HG02642 (cell line): Measurements from ENCODE around the gene ADAMTSL3.
"Not testable (repeated sequence)": the region's sequence is repeated elsewhere in the genome, so short reads cannot be mapped to it uniquely, and the experiment has no call there.

Experiments
- ATAC-seq: cut with Tn5 transposase; IDR thresholded peaks from one replicate; pipeline ENCODE4 v1.9.1; 2021; ENCODE audit warnings: mild to moderate bottlenecking; ENCODE audit not compliant: unreplicated experiment, poor library complexity

The ADAMTSL3 gene

GRCh38 chr15:83999396-84000135, 345.6 kb downstream of the ADAMTSL3 start:
- no peak for ATAC-seq

- no peak for ATAC-seq
These were observed 347.1 kb downstream of the ADAMTSL3 start for GRCh38 chr15:84001037-84001436.

DNA sequence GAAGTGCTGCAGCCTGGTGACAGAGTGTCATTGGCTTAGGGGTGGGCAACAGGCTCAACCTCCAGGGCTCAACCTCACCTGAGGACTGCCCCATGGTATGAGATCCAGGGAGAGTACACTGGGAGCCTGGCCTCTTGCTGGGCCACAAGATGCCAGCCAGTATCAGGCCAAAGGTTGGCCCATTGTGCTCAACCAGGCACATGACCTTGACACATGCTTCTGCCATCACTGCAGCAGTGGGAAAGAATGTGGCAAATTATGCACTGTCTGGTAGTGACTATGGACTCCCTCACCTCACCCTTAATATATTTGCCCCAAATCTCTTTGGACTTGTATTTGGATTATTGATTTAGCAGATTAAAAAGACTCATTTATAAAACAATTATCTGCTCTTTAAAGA, 347.7 kb downstream of the ADAMTSL3 start:
- ATAC-seq: no peak

- ATAC-seq: no peak
These were observed 350.0 kb downstream of the ADAMTSL3 start for GRCh38 chr15:84003791-84004503.

GRCh38 chr15:84006421-84006820, 352.5 kb downstream of the ADAMTSL3 start:
- ATAC-seq: no peak

DNA sequence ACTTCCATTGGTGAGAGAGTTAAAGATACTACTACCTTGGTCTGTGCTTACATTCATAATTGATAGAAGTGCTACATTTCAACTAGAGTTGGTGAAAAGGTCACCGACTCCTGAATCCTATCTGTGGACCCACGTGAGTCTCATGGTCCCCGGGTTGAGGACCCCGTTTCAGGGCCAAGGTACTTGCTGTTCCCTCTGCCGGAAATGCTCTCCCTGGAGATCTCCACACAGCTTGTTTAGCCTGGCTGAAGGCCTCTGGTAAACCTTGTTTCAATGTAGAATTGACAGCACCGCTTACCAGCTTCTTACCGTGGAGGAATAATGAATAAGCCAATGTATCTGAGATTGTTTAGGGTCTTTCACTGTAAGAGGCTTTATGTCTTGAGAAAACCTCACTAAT, 355.7 kb downstream of the ADAMTSL3 start:
- ATAC-seq: no peak

DNA sequence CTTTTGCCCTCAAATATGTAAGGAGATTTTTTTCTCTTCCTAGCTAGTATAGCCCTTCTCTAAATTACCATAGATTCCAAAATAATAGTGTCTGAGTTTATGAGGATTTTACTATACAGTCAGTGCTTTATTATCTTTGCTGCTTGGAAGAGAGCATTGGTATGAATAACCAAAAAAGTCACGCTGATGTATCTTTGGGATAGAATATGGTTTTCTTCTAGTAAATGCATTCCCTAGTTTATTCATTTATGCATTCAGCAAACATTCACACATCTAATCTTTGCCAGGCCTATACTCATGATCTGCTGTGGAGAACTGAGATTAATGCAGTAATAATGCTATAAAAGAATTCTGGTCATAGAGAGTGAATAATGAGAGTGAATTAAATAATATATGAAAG, 356.3 kb downstream of the ADAMTSL3 start:
- ATAC-seq: no peak

DNA sequence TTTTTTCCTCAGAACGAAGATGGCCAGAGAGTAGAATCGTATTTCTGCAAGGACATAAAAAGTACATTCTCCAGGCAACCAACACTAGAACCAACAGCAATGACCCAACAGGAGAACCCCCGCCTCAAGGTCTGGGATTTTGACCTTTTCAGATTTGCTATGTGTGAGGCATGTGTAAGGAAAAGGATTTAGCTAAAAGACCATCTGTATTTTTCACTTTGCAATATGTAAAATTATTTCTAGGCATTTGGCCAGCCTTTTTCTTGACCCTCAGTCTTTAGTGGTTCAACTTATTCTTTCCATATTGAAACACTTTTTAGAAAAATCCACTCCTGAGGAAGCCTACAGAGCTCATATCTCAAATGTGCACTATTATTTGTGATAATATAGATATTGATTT, 362.4 kb downstream of the ADAMTSL3 start:
- no peak for ATAC-seq

DNA sequence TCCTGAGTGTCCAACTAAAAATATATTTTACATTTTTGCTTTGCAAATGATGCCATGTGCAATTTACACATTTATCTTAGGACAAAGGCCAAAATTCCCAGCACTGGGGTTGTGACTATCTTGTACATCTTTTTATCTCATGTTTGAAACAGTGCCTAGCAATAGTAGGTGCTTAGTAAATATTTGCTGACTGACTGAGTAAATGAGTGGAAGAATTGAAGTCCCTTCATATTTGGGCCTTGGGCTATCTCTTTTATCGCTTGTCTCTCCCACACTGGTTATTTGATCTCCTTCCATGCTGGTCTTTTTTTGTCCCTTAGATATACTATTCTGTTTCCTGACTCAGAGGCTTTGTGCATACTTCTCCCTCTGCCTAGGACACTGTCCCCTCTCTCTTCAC, 368.6 kb downstream of the ADAMTSL3 start:
- no peak for ATAC-seq

GRCh38 chr15:84023636-84024035, 369.7 kb downstream of the ADAMTSL3 start:
- ATAC-seq: no peak

GRCh38 chr15:84033793-84034553, 380.1 kb downstream of the ADAMTSL3 start:
- no peak for ATAC-seq

DNA sequence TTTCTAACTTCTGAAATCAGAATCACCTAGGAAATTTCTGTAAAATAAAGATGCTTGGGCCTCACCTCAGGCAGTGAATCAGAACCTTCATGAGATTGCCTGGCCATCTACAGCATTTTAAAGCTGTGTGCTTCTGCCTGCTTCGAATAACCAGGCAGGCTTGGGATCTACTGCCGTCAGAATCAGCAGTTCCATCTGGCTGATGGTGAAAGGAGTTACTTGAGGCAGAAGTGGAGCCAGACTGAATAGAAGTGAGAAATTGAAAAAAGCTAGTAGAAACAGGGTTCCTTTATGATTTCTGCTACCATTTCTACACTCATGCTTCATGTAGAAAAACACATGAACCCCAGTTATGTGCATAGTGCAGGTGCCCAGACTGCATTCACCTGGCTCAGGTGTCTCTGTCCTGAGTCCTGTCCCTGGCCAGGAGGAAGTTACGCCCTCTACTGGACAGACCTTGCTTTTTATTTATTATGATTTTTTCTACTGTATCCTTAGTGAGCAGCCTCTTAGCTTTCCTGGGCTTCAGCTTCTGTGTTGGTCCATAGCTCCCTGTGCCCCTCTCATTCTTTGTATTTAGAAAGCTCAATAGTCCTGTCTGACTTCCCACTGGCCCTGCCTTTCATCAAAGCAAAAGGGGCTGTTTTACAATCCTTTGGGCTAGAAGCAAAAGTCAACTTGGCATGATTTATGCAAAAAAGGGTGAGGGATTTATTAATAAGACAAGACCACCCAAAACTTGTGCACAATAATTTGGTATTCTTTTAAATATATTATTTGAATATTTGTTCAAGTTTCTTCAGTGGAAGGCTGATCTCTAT, 380.9 kb downstream of the ADAMTSL3 start:
- no peak for ATAC-seq

GRCh38 chr15:84035399-84035766, 381.5 kb downstream of the ADAMTSL3 start:
- peak; percentile 44 for ATAC-seq

DNA sequence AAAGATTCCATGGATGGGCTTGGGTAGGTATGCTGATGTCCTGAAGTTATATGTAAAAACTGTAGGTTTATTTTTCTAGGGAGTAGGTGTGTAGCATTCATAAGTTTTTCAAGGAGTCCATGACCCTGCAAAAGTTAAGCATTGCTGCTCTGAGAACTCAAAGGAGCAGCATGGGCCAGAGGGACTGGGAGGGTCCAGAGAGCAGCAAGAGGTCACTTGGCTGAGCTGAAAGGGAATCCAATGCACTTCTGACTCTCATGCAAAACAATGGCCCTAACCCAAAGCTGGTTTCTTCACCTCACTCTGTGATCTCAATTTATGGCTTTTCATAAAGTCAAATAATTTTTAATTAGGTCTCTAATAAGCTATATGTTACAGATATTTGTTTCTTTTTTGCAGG, 383.4 kb downstream of the ADAMTSL3 start:
- ATAC-seq: no peak

GRCh38 chr15:84042434-84043056, 388.6 kb downstream of the ADAMTSL3 start:
- not testable (repeated sequence) for ATAC-seq

DNA sequence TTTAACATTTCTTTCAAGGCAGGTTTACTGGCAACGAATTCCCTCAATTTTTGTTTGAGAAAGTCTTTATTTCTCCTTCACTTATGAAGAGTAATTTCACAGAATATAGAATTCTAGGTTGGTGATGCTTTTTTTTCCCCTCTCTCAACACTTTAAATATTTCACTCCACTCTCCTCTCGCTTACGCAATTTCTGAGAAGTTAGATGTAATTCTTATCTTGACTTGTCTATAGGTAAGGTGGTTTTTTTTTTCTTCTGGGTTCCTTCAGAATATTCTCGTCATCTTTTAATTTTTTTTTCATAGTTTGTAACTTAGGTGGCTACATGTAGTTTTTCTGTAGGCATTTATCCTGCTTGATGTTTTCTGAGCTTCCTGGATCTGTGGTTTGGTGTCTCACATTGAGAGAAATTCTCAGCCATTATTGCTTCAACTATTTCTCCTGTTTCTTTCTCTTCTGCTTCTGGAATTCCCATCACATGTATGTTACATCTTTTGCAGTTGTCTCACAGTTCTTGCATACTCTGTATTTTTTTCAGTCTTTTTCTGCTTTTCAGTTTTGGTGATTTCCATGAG, 392.2 kb downstream of the ADAMTSL3 start:
- ATAC-seq: no peak

GRCh38 chr15:84049480-84049879, 395.6 kb downstream of the ADAMTSL3 start:
- ATAC-seq: not testable (repeated sequence)

- ATAC-seq: no peak
These were observed 396.2 kb downstream of the ADAMTSL3 start for GRCh38 chr15:84050076-84050475.

DNA sequence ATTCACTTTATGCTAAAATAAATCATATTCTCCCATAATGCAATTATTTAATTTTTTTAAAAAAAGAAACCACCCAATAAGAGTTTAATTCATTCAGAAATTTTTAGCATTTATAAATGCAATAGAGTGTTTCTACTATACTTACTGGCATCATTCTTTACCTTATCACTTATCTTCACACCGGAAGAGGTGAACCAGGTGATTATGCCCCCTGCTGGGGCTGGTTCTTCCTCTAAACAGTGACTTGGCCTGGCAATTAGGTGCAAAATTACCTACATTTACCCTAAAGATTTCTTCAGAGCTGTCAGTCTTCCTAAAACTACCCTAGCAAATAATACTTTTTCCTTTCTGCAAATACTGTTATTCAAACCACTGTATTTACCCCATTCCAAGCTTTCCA, 397.2 kb downstream of the ADAMTSL3 start:
- ATAC-seq: not testable (repeated sequence)

DNA sequence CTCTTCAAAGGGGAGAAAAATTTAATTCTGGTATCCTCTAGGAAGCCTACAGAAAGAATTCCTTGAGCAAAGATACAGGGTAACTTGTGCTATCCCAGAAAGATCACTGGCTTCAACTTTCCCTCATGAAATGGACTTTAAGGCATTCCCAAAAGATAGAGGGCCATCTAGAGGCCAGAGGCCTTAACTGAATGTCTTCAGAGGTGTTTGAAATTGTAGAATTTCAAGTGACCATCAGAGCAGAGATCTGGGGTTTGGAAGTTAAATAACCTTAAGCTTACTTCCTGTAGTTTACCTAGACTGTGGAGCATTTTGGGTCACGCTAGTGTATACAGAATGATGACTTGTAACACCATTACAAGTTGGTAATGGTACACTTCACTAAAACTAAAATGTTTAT, 400.6 kb downstream of the ADAMTSL3 start:
- ATAC-seq: not testable (repeated sequence)
